Astrocyte of the spinal cord (primary cell): ENCODE data around the gene TSR3.
"Not testable (repeated sequence)": the region's sequence is repeated elsewhere in the genome, so short reads cannot be mapped to it uniquely, and the experiment has no call there.

Experiments used
- DNase-seq: peaks from one replicate; pipeline ENCODE4 v3.0.0; 2011; ENCODE audit warnings: low read depth, low spot score
- H3K4me3 ChIP-seq: 2 replicates; pipeline ENCODE4 v1.5.1; 2011; ENCODE audit warnings: low read depth, mild to moderate bottlenecking, low read length, moderate library complexity
- in situ Hi-C: cut with HindIII; loops from 2 replicates; pipeline ENCODE4 v1.10.0; 2017; ENCODE audit warnings: low sequenced_read_pairs
- TF ChIP-seq, protein P1 (sequence below): IDR thresholded peaks from 2 replicates; pipeline ENCODE4 v1.5.1; 2012; ENCODE audit warnings: low read depth, mild to moderate bottlenecking, low read length, inconsistent platforms

The TSR3 gene

GRCh38 chr16:1333149-1333812 lies 18.4 kb downstream of the TSR3 start, which contains the start of gene BAIAP3:
Gene BAIAP3 (plus strand): TSS chr16:1333645. CDS start chr16:1338550, 4,905 bp downstream.
- TF ChIP-seq, protein P1, sequence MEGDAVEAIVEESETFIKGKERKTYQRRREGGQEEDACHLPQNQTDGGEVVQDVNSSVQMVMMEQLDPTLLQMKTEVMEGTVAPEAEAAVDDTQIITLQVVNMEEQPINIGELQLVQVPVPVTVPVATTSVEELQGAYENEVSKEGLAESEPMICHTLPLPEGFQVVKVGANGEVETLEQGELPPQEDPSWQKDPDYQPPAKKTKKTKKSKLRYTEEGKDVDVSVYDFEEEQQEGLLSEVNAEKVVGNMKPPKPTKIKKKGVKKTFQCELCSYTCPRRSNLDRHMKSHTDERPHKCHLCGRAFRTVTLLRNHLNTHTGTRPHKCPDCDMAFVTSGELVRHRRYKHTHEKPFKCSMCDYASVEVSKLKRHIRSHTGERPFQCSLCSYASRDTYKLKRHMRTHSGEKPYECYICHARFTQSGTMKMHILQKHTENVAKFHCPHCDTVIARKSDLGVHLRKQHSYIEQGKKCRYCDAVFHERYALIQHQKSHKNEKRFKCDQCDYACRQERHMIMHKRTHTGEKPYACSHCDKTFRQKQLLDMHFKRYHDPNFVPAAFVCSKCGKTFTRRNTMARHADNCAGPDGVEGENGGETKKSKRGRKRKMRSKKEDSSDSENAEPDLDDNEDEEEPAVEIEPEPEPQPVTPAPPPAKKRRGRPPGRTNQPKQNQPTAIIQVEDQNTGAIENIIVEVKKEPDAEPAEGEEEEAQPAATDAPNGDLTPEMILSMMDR = no peak
- H3K4me3 ChIP-seq = no peak within 1 kb of the TSS
- no peak for DNase-seq
- in situ Hi-C loops = no loop called here

DNA sequence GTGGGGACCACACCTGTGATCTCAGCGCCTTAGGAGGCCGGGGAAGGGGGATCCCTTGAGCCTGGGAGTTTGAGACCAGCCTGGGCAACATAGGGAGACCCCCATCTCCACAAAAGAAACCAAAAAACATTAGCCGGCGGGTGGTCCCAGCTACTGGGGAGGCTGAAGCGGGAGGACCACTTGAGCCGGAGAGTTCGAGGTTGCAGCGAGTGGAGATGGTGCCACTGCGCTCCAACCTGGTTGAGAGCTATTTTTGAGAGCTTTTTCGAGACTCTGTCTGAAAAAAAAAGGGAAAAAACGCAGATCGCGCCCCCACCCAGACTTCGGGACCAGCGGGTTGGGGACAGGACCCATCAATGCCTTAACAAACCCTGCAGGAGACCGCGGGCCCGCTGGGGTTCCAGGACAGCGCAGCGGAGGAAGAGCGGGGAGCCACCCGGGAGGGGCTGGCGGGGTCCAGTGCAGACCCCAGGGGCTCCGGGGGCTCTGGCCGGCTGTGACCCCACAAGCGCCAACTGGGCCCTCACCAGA lies 19.0 kb downstream of the TSR3 start:
- TF ChIP-seq, protein P1 = no peak
- DNase-seq = no peak
- no peak overlapping the region for H3K4me3 ChIP-seq
- in situ Hi-C loops = no loop called here

DNA sequence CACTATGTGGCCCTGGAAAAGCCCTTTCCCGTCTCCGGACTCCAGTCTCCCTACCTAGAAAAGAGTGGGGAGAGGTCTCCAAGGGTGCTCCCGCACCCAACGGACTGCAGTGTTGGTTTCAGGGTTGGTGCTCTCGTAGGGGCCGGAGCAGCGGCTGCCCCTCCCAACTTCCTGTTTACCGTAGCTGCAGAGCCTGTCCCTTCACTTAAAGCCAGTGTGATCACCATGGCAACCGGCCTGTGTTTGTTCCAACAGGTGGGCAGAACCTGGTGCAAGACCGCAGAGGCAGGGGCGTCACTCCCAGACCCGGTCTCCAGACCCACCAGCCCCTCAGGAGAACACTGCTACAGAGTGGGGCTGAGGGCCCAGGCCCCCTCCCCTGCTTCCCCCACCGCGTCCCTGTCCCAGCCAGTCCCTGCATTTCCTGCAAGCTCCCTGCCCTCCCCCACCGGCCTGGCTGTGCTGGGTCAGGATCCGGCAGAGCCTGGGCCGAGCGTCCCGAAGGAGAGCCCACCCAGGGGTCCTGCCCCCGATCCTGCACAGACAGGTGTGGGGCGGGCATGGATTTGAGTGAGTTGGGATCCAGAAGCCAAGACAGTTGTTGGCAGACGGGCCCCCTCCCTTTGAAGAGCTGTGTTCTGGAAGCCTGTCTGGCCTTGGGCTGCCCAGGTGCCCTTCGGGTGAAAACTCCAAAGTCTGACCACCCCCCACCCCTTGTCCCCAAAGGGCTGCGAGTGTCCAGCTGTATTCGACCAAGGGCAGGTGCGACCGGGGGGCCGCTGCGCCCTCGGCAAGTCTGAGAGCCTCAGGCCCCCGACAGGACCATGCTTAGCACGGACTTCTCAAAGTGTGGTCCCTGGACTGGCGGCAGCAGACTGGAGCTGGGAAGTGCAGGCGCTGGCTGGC lies 19.7 kb downstream of the TSR3 start:
- in situ Hi-C loops = no loop called here
- no peak overlapping the region for H3K4me3 ChIP-seq

DNA sequence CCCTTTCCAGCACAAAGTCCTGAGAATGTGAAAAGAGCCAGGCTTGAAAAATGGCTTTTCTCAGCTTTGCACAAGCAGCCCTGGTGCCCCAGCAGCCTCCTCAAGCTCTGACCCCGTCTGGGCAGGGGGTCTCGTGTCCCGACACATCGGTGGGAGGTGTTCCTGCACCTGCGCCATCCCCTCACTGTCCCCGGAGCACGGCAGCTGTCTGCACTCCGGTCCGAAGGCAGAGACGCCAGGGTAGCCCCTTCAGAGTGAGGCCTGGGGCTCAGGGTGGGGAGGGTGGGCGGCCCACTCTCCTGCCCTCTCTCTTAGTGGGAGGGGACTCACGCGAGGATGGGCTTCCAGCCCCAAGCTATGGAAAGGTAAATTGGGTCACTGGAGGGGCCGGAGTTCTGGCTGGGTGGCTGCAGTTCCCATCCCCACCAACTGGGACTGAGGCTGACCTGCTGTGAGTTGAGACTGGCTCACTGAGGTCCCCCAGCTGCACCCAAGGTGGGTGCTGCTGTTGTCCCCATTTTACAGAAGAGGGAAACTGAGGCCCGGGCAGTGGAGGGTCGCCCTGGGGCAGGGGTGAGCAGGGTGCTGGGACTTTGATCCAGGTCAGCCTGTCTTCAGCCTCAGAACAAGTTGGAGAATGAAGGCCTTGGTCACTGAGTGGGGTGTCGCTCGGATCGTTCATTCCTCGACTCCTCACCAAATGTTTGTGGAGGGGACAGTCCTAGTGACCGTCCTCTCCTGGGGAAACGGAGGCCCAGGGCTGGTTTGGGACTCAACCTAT lies 20.6 kb downstream of the TSR3 start:
- in situ Hi-C loops = no loop called here
- TF ChIP-seq, protein P1 = no peak
- H3K4me3 ChIP-seq = no peak overlapping the region
- no peak for DNase-seq

More for the DNA sequence above, 19.7 kb downstream of the TSR3 start:
- DNase-seq = peak; percentile 36
- TF ChIP-seq, protein P1 = no peak

- H3K4me3 ChIP-seq = no peak overlapping the region
- in situ Hi-C loops = no loop called here
- no peak for DNase-seq
- TF ChIP-seq, protein P1 = peak; percentile 63
Observed at GRCh38 chr16:1330260-1330914, 21.3 kb downstream of the TSR3 start.

DNA sequence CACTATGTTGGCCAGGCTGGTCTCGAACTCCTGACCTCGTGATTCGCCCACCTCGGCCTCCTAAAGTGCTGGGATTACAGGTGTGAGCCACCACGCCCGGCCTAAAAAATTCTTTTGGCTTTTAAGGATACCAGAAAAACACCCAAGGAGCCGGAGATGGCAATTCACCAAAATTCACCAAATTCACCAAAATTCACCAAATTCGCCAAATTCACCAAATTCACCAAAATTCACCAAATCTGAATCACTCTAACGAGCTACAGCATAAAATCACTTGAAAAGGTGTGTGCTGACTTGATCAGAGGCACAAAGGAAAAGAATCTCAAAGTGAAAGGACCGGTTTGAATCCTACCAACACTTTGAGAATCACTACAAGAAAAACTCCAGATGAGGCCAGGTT lies 22.7 kb downstream of the TSR3 start:
- in situ Hi-C loops, H3K4me3 ChIP-seq, DNase-seq: not testable (repeated sequence)

- DNase-seq, H3K4me3 ChIP-seq, in situ Hi-C loops: not testable (repeated sequence)
Observed at GRCh38 chr16:1328136-1328535, 23.5 kb downstream of the TSR3 start.
